ENCODE results near the gene COQ9.

- TF ChIP-seq POLR2A (IDR thresholded peaks at IDR 0.05) (no peak), CTCF (IDR thresholded peaks at IDR 0.05) (no peak), POLR2AphosphoS5 (IDR thresholded peaks at IDR 0.05) (no peak)
Measured at GRCh38 chr16:57504001-57504400, 56.7 kb downstream of the COQ9 start.
